Measurements from ENCODE around the gene TIMM50.

DNA sequence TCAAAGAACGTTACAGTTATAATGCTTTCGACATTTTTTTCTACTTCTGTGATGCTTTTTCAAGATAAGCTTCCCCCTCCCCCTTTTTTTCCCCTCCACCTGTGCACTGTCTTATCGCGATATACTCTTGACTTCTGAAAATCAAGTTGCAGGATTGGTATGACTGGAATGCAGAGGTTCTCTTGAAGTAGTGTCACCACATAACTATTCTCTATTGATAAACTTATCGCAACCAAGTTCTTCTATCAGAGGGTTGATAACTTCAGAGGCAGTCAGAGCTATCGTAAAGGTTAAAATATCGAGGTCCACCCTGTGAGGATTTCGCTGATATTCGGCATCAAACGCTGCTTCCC, 58.5 kb downstream of the TIMM50 start:
- TF ChIP-seq EZH2 (IDR thresholded peaks at IDR 0.05; ENCODE audit: low read depth) (no peak), CTCF (conservative IDR thresholded peaks at IDR 0.05) (no peak)

Data from PC-9 (cell line).